Measurements from ENCODE around the gene SLC6A20.

The SLC6A20 gene

DNA sequence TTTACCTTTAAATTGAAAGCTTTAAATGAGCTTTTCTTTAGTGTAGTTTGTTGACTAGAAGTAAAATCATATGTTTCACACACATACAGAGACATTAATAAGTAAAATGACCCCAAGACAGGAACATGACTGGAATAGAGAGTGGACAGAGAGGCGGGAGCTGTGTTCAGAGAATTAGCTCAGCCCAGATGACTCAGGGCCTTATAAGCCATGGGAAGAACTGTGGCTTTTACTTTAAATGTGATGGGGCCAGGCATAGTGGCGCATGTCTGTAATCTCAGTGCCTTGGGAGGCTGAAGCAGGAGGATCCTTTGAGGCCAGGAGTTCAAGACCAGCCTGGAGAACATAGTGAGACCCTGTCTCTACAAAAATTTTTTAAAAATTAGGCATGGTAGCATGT is 80.4 kb downstream of the SLC6A20 start:
- DNase-seq = no peak

DNA sequence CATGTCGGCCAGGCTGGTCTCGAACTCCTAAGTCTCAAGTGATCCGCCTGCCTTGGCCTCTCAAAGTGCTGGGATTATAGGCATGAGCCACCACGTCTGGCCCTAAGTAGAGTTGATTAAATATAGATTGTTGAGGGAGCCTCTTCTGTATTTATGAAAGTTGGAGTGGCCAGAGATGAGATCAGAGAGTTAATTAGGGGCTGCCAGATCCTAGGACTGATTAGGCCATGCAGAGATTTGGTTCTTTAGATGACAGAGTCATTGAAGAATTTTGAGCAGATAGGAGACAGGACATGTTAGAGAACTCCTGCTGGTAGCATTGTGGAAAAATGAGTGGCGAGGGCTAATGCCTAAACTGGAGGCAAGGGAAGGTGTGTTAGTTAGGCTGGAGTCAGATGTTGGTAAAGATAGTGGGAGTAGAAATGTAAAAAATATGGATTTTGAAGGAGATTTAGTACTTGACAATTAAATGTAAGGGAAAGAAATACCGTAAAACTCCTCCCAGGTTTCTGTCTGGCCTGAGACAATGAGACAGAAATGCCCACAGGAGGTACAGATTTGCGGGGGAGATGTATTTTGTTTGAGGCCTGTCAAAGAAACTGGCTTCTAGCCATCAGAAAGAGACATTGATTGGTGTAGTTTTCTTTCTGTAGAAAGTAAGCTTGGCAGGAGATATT is 83.8 kb downstream of the SLC6A20 start:
- DNase-seq = no peak

DNA sequence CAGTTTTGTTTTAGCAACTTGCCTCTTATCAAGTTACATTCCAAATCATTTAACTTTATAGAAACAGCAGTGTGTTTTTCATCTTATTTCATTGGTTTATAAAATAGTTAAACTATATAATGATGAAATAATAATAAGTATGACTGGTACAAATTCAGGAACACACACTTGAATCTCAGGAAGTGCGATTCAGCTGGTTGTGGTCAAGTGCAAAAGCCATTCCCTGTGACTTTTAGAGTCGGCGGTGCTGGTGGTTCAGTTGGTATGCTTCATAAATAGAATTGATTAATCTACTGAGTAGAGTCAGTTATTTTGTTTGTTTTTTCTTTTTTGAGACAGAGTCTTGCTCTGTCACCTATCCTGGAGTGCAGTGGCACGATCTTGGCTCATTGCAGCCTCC is 84.4 kb downstream of the SLC6A20 start:
- no peak for DNase-seq

- DNase-seq = no peak
These were observed 90.2 kb downstream of the SLC6A20 start for GRCh38 chr3:45705839-45706808.

All from activated CD4-positive, alpha-beta T cell treated with anti-CD3 and anti-CD28 coated beads for 1 hour (primary cell).